Loucy (cell line): ENCODE measurements around the gene MPZL1.
A peak's percentile ranks its signal among the peaks of the same experiment; 100 is the strongest.

Experiments used
- EZH2phosphoT487 ChIP-seq: fragments of 200-600 bp; IDR thresholded peaks from 2 replicates; pipeline ENCODE4 v1.6.1; 2018; ENCODE audit warnings: antibody characterized with exemption, mild to moderate bottlenecking, moderate library complexity, borderline replicate concordance
- TF ChIP-seq, protein P1 (sequence below): fragments of 200-600 bp; sonication (generic); conservative IDR thresholded peaks from 2 replicates; pipeline ENCODE4 v1.5.1; 2014; ENCODE audit warnings: mild to moderate bottlenecking, antibody characterized with exemption, low read length

DNA sequence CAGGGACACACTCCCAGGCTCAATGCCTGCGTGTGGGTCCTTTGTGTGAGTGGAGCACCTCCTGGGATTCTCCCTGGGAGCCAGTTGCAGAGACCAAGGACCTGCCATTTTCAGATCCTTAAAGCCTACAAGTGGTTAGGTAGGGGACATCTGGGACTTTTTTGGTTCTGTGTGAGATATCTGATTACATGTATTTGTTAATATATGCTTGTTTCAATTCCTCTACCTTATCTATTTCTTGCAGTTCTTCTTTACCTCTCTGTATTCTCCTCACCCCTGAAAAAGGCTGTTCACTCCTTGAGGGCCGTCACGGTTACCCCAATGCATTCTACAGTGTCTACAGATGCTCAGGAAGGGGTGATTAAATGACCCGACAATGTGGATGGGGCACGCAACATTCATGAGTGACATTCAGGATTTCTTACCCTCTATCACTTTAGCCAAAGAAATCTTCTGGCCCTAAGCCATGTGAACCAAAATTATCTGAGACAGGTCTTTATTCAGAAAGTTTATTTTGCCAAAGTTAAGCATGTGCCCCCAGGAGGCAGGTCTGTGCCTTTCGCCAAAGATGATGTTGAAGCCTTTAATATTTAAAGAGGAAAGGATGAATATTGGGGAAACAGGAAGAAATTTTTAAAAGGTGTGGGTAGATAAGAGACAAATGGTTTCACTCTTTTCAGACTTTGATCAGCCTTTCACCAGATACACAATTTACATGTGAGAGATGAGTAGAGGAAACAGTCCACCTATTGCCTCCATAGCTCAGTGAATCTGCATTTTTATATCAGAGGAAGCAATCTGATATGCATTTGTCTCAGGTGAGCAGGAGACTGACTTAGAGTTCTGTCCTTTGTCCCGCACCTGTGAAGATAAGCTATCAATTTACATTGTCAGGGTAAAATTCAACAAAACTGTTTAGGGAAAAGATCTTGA, 44.6 kb upstream of the MPZL1 start:
- TF ChIP-seq, protein P1, sequence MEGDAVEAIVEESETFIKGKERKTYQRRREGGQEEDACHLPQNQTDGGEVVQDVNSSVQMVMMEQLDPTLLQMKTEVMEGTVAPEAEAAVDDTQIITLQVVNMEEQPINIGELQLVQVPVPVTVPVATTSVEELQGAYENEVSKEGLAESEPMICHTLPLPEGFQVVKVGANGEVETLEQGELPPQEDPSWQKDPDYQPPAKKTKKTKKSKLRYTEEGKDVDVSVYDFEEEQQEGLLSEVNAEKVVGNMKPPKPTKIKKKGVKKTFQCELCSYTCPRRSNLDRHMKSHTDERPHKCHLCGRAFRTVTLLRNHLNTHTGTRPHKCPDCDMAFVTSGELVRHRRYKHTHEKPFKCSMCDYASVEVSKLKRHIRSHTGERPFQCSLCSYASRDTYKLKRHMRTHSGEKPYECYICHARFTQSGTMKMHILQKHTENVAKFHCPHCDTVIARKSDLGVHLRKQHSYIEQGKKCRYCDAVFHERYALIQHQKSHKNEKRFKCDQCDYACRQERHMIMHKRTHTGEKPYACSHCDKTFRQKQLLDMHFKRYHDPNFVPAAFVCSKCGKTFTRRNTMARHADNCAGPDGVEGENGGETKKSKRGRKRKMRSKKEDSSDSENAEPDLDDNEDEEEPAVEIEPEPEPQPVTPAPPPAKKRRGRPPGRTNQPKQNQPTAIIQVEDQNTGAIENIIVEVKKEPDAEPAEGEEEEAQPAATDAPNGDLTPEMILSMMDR: peak; percentile 37
- TF ChIP-seq EZH2phosphoT487: no peak
